CD4-positive, alpha-beta T cell (primary cell): ENCODE results near the gene MNAT1. TPM values are rescaled to one million over a fixed set of nuclear protein-coding genes. Genes with fewer than 3 reads are reported as not detected.

Experiments
- ATAC-seq: fragments of 200-7000 bp; cut with Tn5 transposase; one replicate; pipeline ENCODE4 v1.10.0; 2022; ENCODE audit warnings: mild to moderate bottlenecking; ENCODE audit not compliant: poor library complexity
- CTCF ChIA-PET: fragments of 350-600 bp; sonication (Branson Sonifier 250); formaldehyde crosslinking; loops from one replicate; lab custom pipeline; 2021; ENCODE audit warnings: antibody characterized with exemption, inconsistent platforms; lab: Charles Lee
- POLR2A ChIA-PET: fragments of 350-600 bp; sonication (Branson Sonifier 250); formaldehyde crosslinking; loops from one replicate; lab custom pipeline; 2021; ENCODE audit warnings: antibody characterized with exemption, inconsistent platforms; lab: Charles Lee
- DNase-seq, 14 experiments: peaks; one replicate each; pipeline ENCODE4 v3.0.0-alpha.2; 2013 to 2020; ENCODE audit warnings: mixed read lengths in 2 of 14
- H3K27ac ChIP-seq, 2 donors: one replicate each; pipeline versions ENCODE4 v1.5.1 to v1.7.0; 2013; ENCODE audit warnings: low read length in 2 of 2, low read depth in 1 of 2, mild to moderate bottlenecking in 1 of 2
- H3K27me3 ChIP-seq, 2 experiments: 1 replicate in 1 of 2; 2 replicates in 1 of 2; pipeline versions ENCODE4 v1.6.1 to v1.7.0; 2013; ENCODE audit warnings: low read length in 2 of 2, control low read depth in 1 of 2, mild to moderate bottlenecking in 1 of 2, moderate library complexity in 1 of 2; ENCODE audit not compliant: insufficient read depth in 2 of 2, control insufficient read depth in 1 of 2
- H3K36me3 ChIP-seq: one replicate; pipeline ENCODE4 v1.6.1; 2013; ENCODE audit warnings: low read length, control low read depth; ENCODE audit not compliant: insufficient read depth
- H3K4me1 ChIP-seq: one replicate; pipeline ENCODE4 v1.6.1; 2013; ENCODE audit warnings: low read length, control low read depth; ENCODE audit not compliant: insufficient read depth
- H3K4me3 ChIP-seq: one replicate; pipeline ENCODE4 v1.5.1; 2013; ENCODE audit warnings: mild to moderate bottlenecking, low read length, moderate library complexity
- H3K9me3 ChIP-seq, 2 experiments: 1 replicate in 1 of 2; 2 replicates in 1 of 2; pipeline versions ENCODE4 v1.6.1 to v1.7.0; 2013; ENCODE audit warnings: low read length in 2 of 2, mild to moderate bottlenecking in 2 of 2, control low read depth in 1 of 2, moderate library complexity in 1 of 2; ENCODE audit not compliant: control insufficient read depth in 1 of 2, insufficient read depth in 1 of 2
- H3K27ac Mint-ChIP-seq: one replicate; pipeline ENCODE4 v1.8.0; 2020; ENCODE audit warnings: mixed read lengths
- H3K27me3 Mint-ChIP-seq: one replicate; pipeline ENCODE4 v1.8.0; 2021; ENCODE audit warnings: mixed read lengths
- H3K36me3 Mint-ChIP-seq: one replicate; pipeline ENCODE4 v1.8.0; 2021; ENCODE audit warnings: low read depth, mixed read lengths
- H3K4me1 Mint-ChIP-seq: one replicate; pipeline ENCODE4 v1.8.0; 2021; ENCODE audit warnings: low read depth, mixed read lengths
- H3K4me3 Mint-ChIP-seq: one replicate; pipeline ENCODE4 v1.8.0; 2020; ENCODE audit warnings: mild to moderate bottlenecking, mixed read lengths
- H3K9me3 Mint-ChIP-seq: one replicate; pipeline ENCODE4 v1.8.0; 2020; ENCODE audit warnings: mixed read lengths
- intact Hi-C, 2 experiments: fragments of 100-400 bp; cut with DNase I in 1 of 2; cut with micrococcal nuclease in 1 of 2; formaldehyde crosslinking; loops; one replicate each; pipeline versions ENCODE4 v1.15.1 to v1.9.0; 2023 to 2025; cut with DNase I, micrococcal nuclease
- total RNA-seq, 174 experiments: library from RNA in 2 of 174; stranded (reverse) in 2 of 174; gene quantifications; one replicate each; pipeline ENCODE4 v1.2.3 and lab custom pipeline; 2021 to 2026
- TF ChIP-seq, protein P1 (sequence below): fragments of 200-600 bp; IDR thresholded peaks from one replicate; pipeline ENCODE4 v1.8.0; 2022; ENCODE audit warnings: antibody characterized with exemption, mild to moderate bottlenecking

MNAT1 gene
- total RNA-seq, 2 experiments from 2014 or later, result 15.4 to 15.9 TPM

DNA sequence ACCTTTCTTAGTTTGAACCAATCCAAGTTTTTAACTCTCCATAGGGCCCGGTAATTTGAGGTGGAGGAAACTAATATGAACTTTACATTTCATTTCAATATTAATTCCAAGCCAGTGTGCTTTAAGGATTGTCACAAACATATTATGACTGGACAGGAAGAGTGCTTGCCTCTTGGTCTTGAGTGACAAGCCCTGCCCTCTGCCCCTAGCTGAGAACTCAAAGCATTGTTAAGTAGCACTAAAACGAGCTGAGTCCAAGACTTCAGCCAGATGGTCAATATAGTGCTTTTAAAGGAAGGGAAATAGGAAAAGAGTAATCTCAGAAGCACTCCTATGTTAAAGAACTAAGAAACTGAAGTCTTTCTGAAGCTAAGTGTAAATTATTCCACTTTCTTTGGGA is 229.2 kb downstream of the MNAT1 start:
- ChIA-PET CTCF (no interaction called here), POLR2A (no interaction called here)
- no peaks in the 10 kb centered on the region for H3K27me3 Mint-ChIP-seq
- intact Hi-C loops, result no loop called here
- ATAC-seq (no peak), DNase-seq (no peak)
- Histone ChIP-seq H3K36me3 (no peaks in the 10 kb centered on the region), H3K4me3 (no peak overlapping the region), H3K27ac (no peak overlapping the region), H3K9me3 (peaks cover 4 to 6% of the 10 kb centered on the region in 2 experiments), H3K27me3 (no peaks in the 10 kb centered on the region), H3K4me1 (no peaks in the 10 kb centered on the region)
- peaks cover 6% of the 10 kb centered on the region for H3K9me3 Mint-ChIP-seq
- H3K36me3 Mint-ChIP-seq, result peaks cover 26% of the 10 kb centered on the region
- no peaks in the 10 kb centered on the region for H3K4me1 Mint-ChIP-seq
- H3K4me3 Mint-ChIP-seq, result no peak overlapping the region
- H3K27ac Mint-ChIP-seq, result no peak overlapping the region
- TF ChIP-seq, protein P1, sequence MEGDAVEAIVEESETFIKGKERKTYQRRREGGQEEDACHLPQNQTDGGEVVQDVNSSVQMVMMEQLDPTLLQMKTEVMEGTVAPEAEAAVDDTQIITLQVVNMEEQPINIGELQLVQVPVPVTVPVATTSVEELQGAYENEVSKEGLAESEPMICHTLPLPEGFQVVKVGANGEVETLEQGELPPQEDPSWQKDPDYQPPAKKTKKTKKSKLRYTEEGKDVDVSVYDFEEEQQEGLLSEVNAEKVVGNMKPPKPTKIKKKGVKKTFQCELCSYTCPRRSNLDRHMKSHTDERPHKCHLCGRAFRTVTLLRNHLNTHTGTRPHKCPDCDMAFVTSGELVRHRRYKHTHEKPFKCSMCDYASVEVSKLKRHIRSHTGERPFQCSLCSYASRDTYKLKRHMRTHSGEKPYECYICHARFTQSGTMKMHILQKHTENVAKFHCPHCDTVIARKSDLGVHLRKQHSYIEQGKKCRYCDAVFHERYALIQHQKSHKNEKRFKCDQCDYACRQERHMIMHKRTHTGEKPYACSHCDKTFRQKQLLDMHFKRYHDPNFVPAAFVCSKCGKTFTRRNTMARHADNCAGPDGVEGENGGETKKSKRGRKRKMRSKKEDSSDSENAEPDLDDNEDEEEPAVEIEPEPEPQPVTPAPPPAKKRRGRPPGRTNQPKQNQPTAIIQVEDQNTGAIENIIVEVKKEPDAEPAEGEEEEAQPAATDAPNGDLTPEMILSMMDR, result no peak

DNA sequence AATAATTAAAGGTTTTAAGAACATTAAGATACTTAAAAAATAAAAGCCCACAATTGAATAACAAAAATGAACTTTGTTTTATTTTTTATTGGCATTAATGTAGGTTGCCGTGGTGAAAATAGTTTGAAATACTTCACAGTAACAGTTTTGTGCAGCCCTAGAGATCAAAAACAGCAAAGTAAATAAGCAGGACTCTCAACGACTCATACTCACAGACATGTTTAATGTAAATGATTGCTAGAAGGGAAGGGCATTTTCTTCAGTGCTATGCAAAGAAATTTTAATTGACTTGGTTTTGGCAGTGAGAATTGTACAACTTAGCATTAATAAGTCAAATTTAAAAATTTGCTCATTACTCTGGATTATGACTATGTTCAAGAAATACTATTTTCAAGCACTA is 230.3 kb downstream of the MNAT1 start:
- Histone ChIP-seq H3K9me3 (no peaks in the 10 kb centered on the region), H3K4me3 (no peak overlapping the region), H3K27ac (no peak overlapping the region), H3K36me3 (no peaks in the 10 kb centered on the region), H3K27me3 (no peaks in the 10 kb centered on the region), H3K4me1 (no peaks in the 10 kb centered on the region)
- no peak for DNase-seq
- POLR2A ChIA-PET, result no interaction called here
- CTCF ChIA-PET, result no interaction called here
- Mint-ChIP-seq H3K4me3 (no peak overlapping the region), H3K27me3 (no peaks in the 10 kb centered on the region), H3K9me3 (peaks cover 2% of the 10 kb centered on the region), H3K4me1 (no peaks in the 10 kb centered on the region), H3K36me3 (peaks cover 15% of the 10 kb centered on the region), H3K27ac (no peak overlapping the region)
- intact Hi-C loops, result no loop called here
- no peak for ATAC-seq
- TF ChIP-seq, protein P1, result no peak

DNA sequence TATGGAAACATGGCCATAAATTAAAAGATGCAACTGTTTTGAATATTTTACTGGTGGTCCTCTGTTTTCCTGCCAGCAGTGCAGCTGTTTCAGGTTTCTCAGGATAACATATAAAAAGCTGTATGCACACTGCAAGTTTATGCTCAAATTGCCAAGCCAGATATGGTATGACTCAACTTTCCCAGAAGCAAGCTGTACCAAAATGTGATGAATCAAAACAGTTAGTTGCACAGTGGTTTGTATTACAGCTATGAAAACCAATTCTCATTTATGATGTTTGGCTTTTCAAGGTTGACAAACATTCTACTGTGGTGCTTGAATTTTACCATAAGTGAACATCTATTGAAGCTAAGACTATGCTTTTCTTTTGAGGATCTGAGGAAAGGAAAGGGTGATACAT is 230.8 kb downstream of the MNAT1 start:
- DNase-seq (no peak), ATAC-seq (no peak)
- POLR2A ChIA-PET, result no interaction called here
- CTCF ChIA-PET, result no interaction called here
- Histone ChIP-seq H3K4me1 (no peaks in the 10 kb centered on the region), H3K27ac (no peak overlapping the region), H3K36me3 (no peaks in the 10 kb centered on the region), H3K27me3 (no peaks in the 10 kb centered on the region), H3K4me3 (no peak overlapping the region), H3K9me3 (no peaks in the 10 kb centered on the region)
- H3K36me3 Mint-ChIP-seq, result peaks cover 10% of the 10 kb centered on the region
- H3K27ac Mint-ChIP-seq, result no peak overlapping the region
- TF ChIP-seq, protein P1, result no peak
- intact Hi-C loops, result no loop called here
- no peaks in the 10 kb centered on the region for H3K27me3 Mint-ChIP-seq
- no peaks in the 10 kb centered on the region for H3K9me3 Mint-ChIP-seq
- no peaks in the 10 kb centered on the region for H3K4me1 Mint-ChIP-seq
- no peak overlapping the region for H3K4me3 Mint-ChIP-seq
